Endothelial cell of umbilical vein (primary cell): ENCODE measurements around the gene HDAC4. TPM values are rescaled to one million over a fixed set of nuclear protein-coding genes. Genes with fewer than 3 reads are reported as not detected.

ENCODE experiments used
- BruUV-seq: library from RNA; stranded (reverse); fragments of 400-500 nt; replicated peaks from 2 replicates; lab custom pipeline; 2021; lab: Mats Ljungman, UMichigan
- CTCF ChIA-PET: fragments of 300-600, 350-600 bp; sonication (Branson Sonifier 250); formaldehyde crosslinking; loops from one replicate; lab custom pipeline; 2021; ENCODE audit warnings: antibody characterized with exemption, inconsistent platforms; lab: Charles Lee
- POLR2A ChIA-PET: fragments of 300-600, 350-600 bp; sonication (Branson Sonifier 250); formaldehyde crosslinking; loops from one replicate; lab custom pipeline; 2021; ENCODE audit warnings: antibody characterized with exemption, inconsistent platforms; lab: Charles Lee
- DNase-seq: peaks from one replicate; pipeline ENCODE4 v3.0.0-alpha.2; 2011; ENCODE audit warnings: low read depth, low spot score
- FAIRE-seq: peaks from 2 replicates; lab custom pipeline; 2011; peaks lifted over from hg19 to GRCh38; lab: Jason Lieb, UNC
- H2AFZ ChIP-seq: 2 replicates; pipeline ENCODE4 v1.6.0; 2012; ENCODE audit warnings: low read depth, low read length, control low read depth, inconsistent platforms
- H3K27ac ChIP-seq: 2 replicates; pipeline ENCODE4 v1.5.1; 2011; ENCODE audit warnings: low read depth, mild to moderate bottlenecking, control low read depth, low read length, moderate library complexity; ENCODE audit not compliant: insufficient read depth
- H3K27me3 ChIP-seq, 2 experiments: 2 replicates each; pipeline versions ENCODE4 v1.6.0 to v1.6.1; 2011; ENCODE audit warnings: low read length in 2 of 2, mixed read lengths in 1 of 2; ENCODE audit not compliant: control insufficient read depth in 2 of 2, insufficient read depth in 2 of 2
- H3K36me3 ChIP-seq, 2 experiments: 2 replicates in 1 of 2; 3 replicates in 1 of 2; pipeline ENCODE4 v1.5.1; 2011; ENCODE audit warnings: low read length in 2 of 2, mild to moderate bottlenecking in 1 of 2, moderate library complexity in 1 of 2; ENCODE audit not compliant: control insufficient read depth in 2 of 2, insufficient read depth in 2 of 2; ENCODE audit errors: extremely low read depth in 1 of 2
- H3K4me1 ChIP-seq: 3 replicates; pipeline ENCODE4 v1.5.1; 2011; ENCODE audit warnings: mild to moderate bottlenecking, low read length; ENCODE audit not compliant: control insufficient read depth, insufficient read depth; ENCODE audit errors: extremely low read depth
- H3K4me2 ChIP-seq: 2 replicates; pipeline ENCODE4 v1.6.1; 2011; ENCODE audit warnings: low read length, control low read depth, mixed read lengths; ENCODE audit not compliant: insufficient read depth
- H3K4me3 ChIP-seq, 3 experiments: fragments of 200-600 bp in 1 of 3; sonication (generic), shearing (Covaris generic) in 1 of 3; replicated peaks in 1 of 3; 2 replicates each; pipeline ENCODE4 v1.5.1; 2011 to 2016; ENCODE audit warnings: control low read depth in 3 of 3, low read length in 3 of 3, mild to moderate bottlenecking in 2 of 3, inconsistent platforms in 1 of 3, low read depth in 1 of 3, moderate library complexity in 1 of 3; ENCODE audit not compliant: insufficient read depth in 1 of 3
- H3K79me2 ChIP-seq: 2 replicates; pipeline ENCODE4 v1.6.0; 2012; ENCODE audit warnings: low read length, inconsistent platforms; ENCODE audit not compliant: control insufficient read depth, insufficient read depth
- H3K9ac ChIP-seq: replicated peaks from 2 replicates; pipeline ENCODE3; 2011; ENCODE audit warnings: low read length, control low read depth; ENCODE audit not compliant: insufficient read depth; ENCODE audit errors: extremely low read depth
- H3K9me1 ChIP-seq: replicated peaks from 3 replicates; pipeline ENCODE4 v1.6.0; 2011; ENCODE audit warnings: mild to moderate bottlenecking, low read length; ENCODE audit not compliant: control insufficient read depth, insufficient read depth; ENCODE audit errors: extremely low read depth
- H3K9me3 ChIP-seq: replicated peaks from 2 replicates; pipeline ENCODE4 v1.5.1; 2012; ENCODE audit warnings: low read length, inconsistent platforms; ENCODE audit not compliant: control insufficient read depth, insufficient read depth
- H4K20me1 ChIP-seq: replicated peaks from 2 replicates; pipeline ENCODE3; 2011; ENCODE audit warnings: mild to moderate bottlenecking, low read length; ENCODE audit not compliant: control insufficient read depth, insufficient read depth; ENCODE audit errors: extremely low read depth
- CTCF ChIP-seq, 2 donors: IDR thresholded peaks; 1 replicate in 1 of 2; 2 replicates in 1 of 2; pipeline ENCODE4 v1.5.1; 2011; ENCODE audit warnings: low read length in 2 of 2, mild to moderate bottlenecking in 2 of 2, moderate library complexity in 2 of 2, control low read depth in 1 of 2, inconsistent platforms in 1 of 2, low read depth in 1 of 2; ENCODE audit not compliant: insufficient read depth in 1 of 2; ENCODE audit errors: extremely low read depth in 1 of 2
- EZH2 ChIP-seq: IDR thresholded peaks from 2 replicates; pipeline ENCODE4 v1.6.1; 2012; ENCODE audit warnings: borderline replicate concordance, low read depth, mild to moderate bottlenecking, moderate library complexity, low read length, inconsistent platforms; ENCODE audit not compliant: severe bottlenecking
- GATA2 ChIP-seq: IDR thresholded peaks from 2 replicates; pipeline ENCODE4 v1.7.0; 2011; ENCODE audit warnings: low read depth, mild to moderate bottlenecking, moderate library complexity, mixed read lengths, low read length; ENCODE audit not compliant: insufficient read length, insufficient read depth
- JUN ChIP-seq: IDR thresholded peaks from 2 replicates; pipeline ENCODE4 v1.6.1; 2011; ENCODE audit warnings: borderline replicate concordance, low read depth; ENCODE audit not compliant: insufficient read length, insufficient read depth
- MAX ChIP-seq: IDR thresholded peaks from 2 replicates; pipeline ENCODE4 v1.6.1; 2011; ENCODE audit not compliant: insufficient read depth, insufficient read length
- POLR2A ChIP-seq: IDR thresholded peaks from 2 replicates; pipeline ENCODE4 v1.6.1; 2012; ENCODE audit warnings: low read depth, mild to moderate bottlenecking, control low read depth, low read length
- POLR2AphosphoS5 ChIP-seq: IDR thresholded peaks from 2 replicates; pipeline ENCODE4 v1.6.1; 2012; ENCODE audit warnings: low read depth, mild to moderate bottlenecking, control low read depth, low read length, moderate library complexity; ENCODE audit not compliant: insufficient read depth
- dilution Hi-C: fragments of 300-500 bp; cut with MboI; formaldehyde crosslinking; loops from one replicate; pipeline ENCODE4 v1.15.0; 2019; ENCODE audit warnings: low sequenced_read_pairs; ENCODE audit not compliant: extremely low pct_ligation_motif_present
- intact Hi-C: fragments of 100-400 bp; cut with micrococcal nuclease; formaldehyde crosslinking; loops from one replicate; pipeline ENCODE4 v1.10.0; 2022
- polyA plus RNA-seq, 4 experiments: library from polyadenylated mRNA; depleted of rRNA in 3 of 4; stranded (reverse) in 3 of 4; unstranded in 1 of 4; fragments of >200 nt; gene quantifications; 2 replicates each; pipeline versions ENCODE4 v1.2.1 to v1.2.3, GENCODE V29; 2011 to 2012; ENCODE audit warnings: missing spikeins in 1 of 4
- total RNA-seq: library from RNA; stranded (reverse); gene quantifications from 2 replicates; pipeline ENCODE4 v1.2.3, GENCODE V29; 2021

HDAC4 gene
- total and polyA plus RNA-seq, 2 donors (not counting 3 experiments of a cell fraction or from before 2014, with no cell fraction given), result 13.4 to 33.0 TPM

GRCh38 chr2:239019183-239019581 is 381.6 kb downstream of the HDAC4 start:
- Histone ChIP-seq H3K79me2 (no peaks in the 10 kb centered on the region), H3K4me3 (no peak overlapping the region), H4K20me1 (no peaks in the 10 kb centered on the region), H3K9me3 (no peaks in the 10 kb centered on the region), H3K27me3 (no peaks in the 10 kb centered on the region), H3K9me1 (no peaks in the 10 kb centered on the region), H3K27ac (no peak overlapping the region), H3K4me1 (no peaks in the 10 kb centered on the region), H3K9ac (no peak overlapping the region), H2AFZ (no peak overlapping the region), H3K36me3 (no peaks in the 10 kb centered on the region), H3K4me2 (no peak overlapping the region)
- DNase-seq (no peak), FAIRE-seq (no peak)
- POLR2A ChIA-PET, result no interaction called here
- CTCF ChIA-PET, result no interaction called here
- TF ChIP-seq EZH2 (no peak), CTCF (IDR thresholded peaks at IDR 0.05; ENCODE audit: extremely low read depth in 1 of 2, insufficient read depth in 1 of 2, low read depth in 1 of 2, low read length in 2 of 2) (no peak), JUN (no peak), GATA2 (no peak), MAX (no peak), POLR2A (no peak), POLR2AphosphoS5 (no peak)
- intact Hi-C loops, result no loop called here
- dilution Hi-C loops, result no loop called here
- no TSS peak for BruUV-seq
